HepG2 (cell line): ENCODE measurements around the gene RBM23. TPM values are rescaled to one million over a fixed set of nuclear protein-coding genes. Genes with fewer than 3 reads are reported as not detected.
"Not testable (repeated sequence)": the region's sequence is repeated elsewhere in the genome, so short reads cannot be mapped to it uniquely, and the experiment has no call there.

Experiments
- DPF2 ChIP-seq: sonication (generic); formaldehyde crosslinking; IDR thresholded peaks from 2 replicates; pipeline ENCODE4 v1.4.0; 2020; ENCODE audit warnings: mild to moderate bottlenecking, low read depth, missing genetic modification reagents, borderline replicate concordance
- FOXA1 ChIP-seq, 2 experiments: fragments of 450-650 bp in 1 of 2; sonication (generic) in 1 of 2; formaldehyde crosslinking in 1 of 2; IDR thresholded peaks; 2 replicates each; pipeline versions ENCODE4 v1.4.0 to v1.6.1; 2016 to 2020; ENCODE audit warnings: missing genetic modification reagents in 1 of 2
- FOXA3 ChIP-seq: IDR thresholded peaks from 2 replicates; pipeline ENCODE4 v1.6.1; 2016; ENCODE audit warnings: missing genetic modification reagents, missing compliant biosample characterization
- HDAC1 ChIP-seq: sonication (generic); formaldehyde crosslinking; IDR thresholded peaks from 2 replicates; pipeline ENCODE4 v1.5.1; 2020; ENCODE audit warnings: mild to moderate bottlenecking, missing genetic modification reagents
- HOXA5 ChIP-seq: sonication (generic); formaldehyde crosslinking; IDR thresholded peaks from 2 replicates; pipeline ENCODE4 v1.4.0; 2020; ENCODE audit warnings: missing genetic modification reagents
- KLF12 ChIP-seq: sonication (generic); formaldehyde crosslinking; IDR thresholded peaks from 2 replicates; pipeline ENCODE4 v1.4.0; 2020; ENCODE audit warnings: missing genetic modification reagents, borderline replicate concordance
- NFIC ChIP-seq: IDR thresholded peaks from 2 replicates; pipeline ENCODE4 v1.6.1; 2012; ENCODE audit warnings: mild to moderate bottlenecking, low read length, inconsistent platforms
- NR2F1 ChIP-seq, 2 experiments: fragments of 450-650 bp in 1 of 2; formaldehyde crosslinking in 1 of 2; IDR thresholded peaks; 2 replicates each; pipeline versions ENCODE4 v1.5.0 to v1.6.1; 2016 to 2020; ENCODE audit warnings: mild to moderate bottlenecking in 1 of 2, missing compliant biosample characterization in 1 of 2, missing genetic modification reagents in 1 of 2, moderate library complexity in 1 of 2
- PHF21A ChIP-seq: sonication (generic); formaldehyde crosslinking; IDR thresholded peaks from 2 replicates; pipeline ENCODE4 v1.5.0; 2020; ENCODE audit warnings: mild to moderate bottlenecking, missing genetic modification reagents
- PITX1 ChIP-seq: sonication (generic); formaldehyde crosslinking; IDR thresholded peaks from 2 replicates; pipeline ENCODE4 v1.5.1; 2020; ENCODE audit warnings: mild to moderate bottlenecking, missing genetic modification reagents
- SALL1 ChIP-seq: sonication (generic); formaldehyde crosslinking; IDR thresholded peaks from 2 replicates; pipeline ENCODE4 v1.8.0; 2022; ENCODE audit warnings: mild to moderate bottlenecking, missing genetic modification reagents
- SKI ChIP-seq: fragments of 450-650 bp; IDR thresholded peaks from one replicate; pipeline ENCODE4 v1.6.1; 2018; ENCODE audit warnings: mild to moderate bottlenecking; ENCODE audit not compliant: partially characterized antibody
- SSRP1 ChIP-seq: IDR thresholded peaks from 2 replicates; pipeline ENCODE4 v1.6.1; 2016; ENCODE audit warnings: control low read depth
- TAF1 ChIP-seq: sonication (generic); formaldehyde crosslinking; IDR thresholded peaks from 2 replicates; pipeline ENCODE4 v1.4.0; 2020; ENCODE audit warnings: missing genetic modification reagents
- TBL1XR1 ChIP-seq: fragments of 150-350 bp; IDR thresholded peaks from 2 replicates; pipeline ENCODE4 v1.6.1; 2014; ENCODE audit warnings: borderline replicate concordance, low read length; ENCODE audit not compliant: partially characterized antibody
- ZKSCAN8 ChIP-seq: IDR thresholded peaks from 2 replicates; pipeline ENCODE4 v1.6.1; 2016; ENCODE audit warnings: borderline replicate concordance, missing genetic modification reagents, missing compliant biosample characterization
- ZNF20 ChIP-seq: sonication (generic); formaldehyde crosslinking; IDR thresholded peaks from 2 replicates; pipeline ENCODE4 v1.4.0; 2020; ENCODE audit warnings: mild to moderate bottlenecking, moderate library complexity, missing genetic modification reagents
- ZNF335 ChIP-seq: sonication (generic); formaldehyde crosslinking; IDR thresholded peaks from 2 replicates; pipeline ENCODE4 v1.4.0; 2020; ENCODE audit warnings: missing genetic modification reagents
- ZNF547 ChIP-seq: sonication (generic); formaldehyde crosslinking; IDR thresholded peaks from 2 replicates; pipeline ENCODE4 v1.5.1; 2020; ENCODE audit warnings: mild to moderate bottlenecking, missing genetic modification reagents
- ZNF572 ChIP-seq: sonication (generic); formaldehyde crosslinking; IDR thresholded peaks from 2 replicates; pipeline ENCODE4 v1.5.1; 2020; ENCODE audit warnings: mild to moderate bottlenecking, missing genetic modification reagents
- ZNF816 ChIP-seq: sonication (generic); formaldehyde crosslinking; IDR thresholded peaks from 2 replicates; pipeline ENCODE4 v1.8.0; 2022; ENCODE audit warnings: missing genetic modification reagents, mild to moderate bottlenecking, borderline replicate concordance
- ZNF839 ChIP-seq: sonication (generic); formaldehyde crosslinking; IDR thresholded peaks from 2 replicates; pipeline ENCODE4 v1.4.0; 2020; ENCODE audit warnings: missing genetic modification reagents, mild to moderate bottlenecking, borderline replicate concordance
- polyA plus RNA-seq, 8 experiments: library from polyadenylated mRNA; depleted of rRNA in 3 of 8; stranded (reverse) in 7 of 8; unstranded in 1 of 8; fragments of >200 nt; fragmentation: Illumina TruSeq in 4 of 8; extraction: Trizol in 4 of 8; gene quantifications; 2 replicates each; pipeline versions ENCODE4 v1.2.1 to v1.2.3, GENCODE V29; 2011 to 2016; ENCODE audit warnings: low read depth in 4 of 8, missing spikeins in 1 of 8, mixed read lengths in 1 of 8; ENCODE audit not compliant: insufficient read depth in 1 of 8
- total RNA-seq, 5 experiments: library from RNA; depleted of rRNA; stranded (reverse); fragments of >200 nt; fragmentation: Illumina TruSeq; extraction: Trizol; gene quantifications; 2 replicates each; pipeline ENCODE4 v1.2.3, GENCODE V29; 2016; ENCODE audit warnings: low read depth in 1 of 5
- TF ChIP-seq, protein P1 (sequence below): sonication (generic); formaldehyde crosslinking; IDR thresholded peaks from 2 replicates; pipeline ENCODE4 v1.8.0; 2022; ENCODE audit warnings: missing genetic modification reagents, mild to moderate bottlenecking, borderline replicate concordance

The RBM23 gene
- total and polyA plus RNA-seq, 2 of the 13 experiments (the other 11 are each of a cell fraction or from before 2014, with no cell fraction given), result 1.5 to 2.1 TPM

DNA sequence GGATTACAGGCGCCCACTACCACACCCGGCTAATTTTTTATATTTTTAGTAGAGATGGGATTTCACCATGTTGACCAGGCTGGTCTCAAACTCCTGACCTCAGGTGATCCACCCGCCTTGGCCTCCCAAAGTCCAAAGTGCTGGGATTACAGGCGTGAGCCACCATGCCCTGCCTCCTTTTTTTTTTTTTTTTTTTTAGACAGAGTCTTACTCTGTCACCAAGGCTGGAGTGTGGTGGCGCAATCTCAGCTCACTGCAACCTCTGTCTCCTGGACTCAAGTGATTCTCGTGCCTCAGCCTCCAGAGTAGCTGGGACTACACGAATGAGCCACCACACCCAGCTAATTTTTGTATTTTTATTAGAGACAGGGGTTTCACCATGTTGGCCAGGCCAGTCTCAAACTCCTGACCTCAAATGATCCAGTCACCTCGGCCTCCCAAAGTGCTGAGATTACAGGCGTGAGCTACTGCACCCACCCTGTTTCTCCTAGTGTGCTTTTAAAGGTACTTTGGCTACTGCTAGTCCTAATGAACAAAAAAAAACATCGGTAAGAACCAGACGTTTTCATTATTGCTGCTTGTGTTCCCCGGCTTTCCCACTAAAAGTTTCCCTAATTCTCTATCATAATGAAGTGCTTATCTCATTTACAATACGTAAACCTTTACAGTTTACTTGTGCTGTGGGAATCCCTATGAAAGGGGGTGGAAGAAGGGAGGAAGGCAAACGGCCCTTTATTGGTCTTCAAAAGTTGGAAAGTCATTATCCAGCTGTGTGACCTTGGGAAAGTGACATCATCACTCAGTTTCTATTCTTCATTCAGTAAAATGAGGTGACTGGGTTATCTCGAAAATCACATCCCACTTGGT lies 47.2 kb upstream of the RBM23 start (continued):
- peak; percentile 78 for TF ChIP-seq SKI
- peak; percentile 29; the same call in 1 of the 2 replicates for TF ChIP-seq ZKSCAN8 (CRISPR knock-in tag)
- TF ChIP-seq NR2F1 (CRISPR knock-in tag; IDR thresholded peaks at IDR 0.05), result peak; percentile 51 to 67; a peak in 3 of 4 replicates
- TF ChIP-seq ZNF547 (CRISPR knock-in tag), result 0 out of 2 replicates have a peak, but pooled peaks have one; percentile 33
- peak; percentile 86 for TF ChIP-seq HDAC1 (CRISPR knock-in tag)
- TF ChIP-seq FOXA1 (IDR thresholded peaks at IDR 0.05), result not testable (repeated sequence)
- TF ChIP-seq FOXA1 (CRISPR knock-in tag; IDR thresholded peaks at IDR 0.05), result peak; percentile 46
- TF ChIP-seq PITX1 (CRISPR knock-in tag), result peak; percentile 98
- TF ChIP-seq HOXA5, result peak; percentile 70
- TF ChIP-seq SSRP1 (CRISPR knock-in tag), result 0 out of 2 replicates have a peak, but pooled peaks have one; percentile 79
- TF ChIP-seq TBL1XR1, result peak; percentile 57
- peak; percentile 33; the same call in 1 of the 2 replicates for TF ChIP-seq ZNF572 (CRISPR knock-in tag)
- TF ChIP-seq TAF1 (CRISPR knock-in tag), result peak; percentile 10; the same call in 1 of the 2 replicates
- TF ChIP-seq KLF12 (CRISPR knock-in tag), result 0 out of 2 replicates have a peak, but pooled peaks have one; percentile 52
- peak; percentile 84 for TF ChIP-seq SALL1 (CRISPR knock-in tag)
- TF ChIP-seq, protein P1, sequence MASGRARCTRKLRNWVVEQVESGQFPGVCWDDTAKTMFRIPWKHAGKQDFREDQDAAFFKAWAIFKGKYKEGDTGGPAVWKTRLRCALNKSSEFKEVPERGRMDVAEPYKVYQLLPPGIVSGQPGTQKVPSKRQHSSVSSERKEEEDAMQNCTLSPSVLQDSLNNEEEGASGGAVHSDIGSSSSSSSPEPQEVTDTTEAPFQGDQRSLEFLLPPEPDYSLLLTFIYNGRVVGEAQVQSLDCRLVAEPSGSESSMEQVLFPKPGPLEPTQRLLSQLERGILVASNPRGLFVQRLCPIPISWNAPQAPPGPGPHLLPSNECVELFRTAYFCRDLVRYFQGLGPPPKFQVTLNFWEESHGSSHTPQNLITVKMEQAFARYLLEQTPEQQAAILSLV, result 0 out of 2 replicates have a peak, but pooled peaks have one; percentile 23
- TF ChIP-seq DPF2 (CRISPR knock-in tag), result peak; percentile 36
- TF ChIP-seq ZNF20 (CRISPR knock-in tag), result peak; percentile 68; the same call in 1 of the 2 replicates
- TF ChIP-seq ZNF816 (CRISPR knock-in tag), result 0 out of 2 replicates have a peak, but pooled peaks have one; percentile 71
- TF ChIP-seq FOXA3, result peak; percentile 56
- 0 out of 2 replicates have a peak, but pooled peaks have one; percentile 39 for TF ChIP-seq ZNF839
- peak; percentile 92 for TF ChIP-seq PHF21A (CRISPR knock-in tag)
- TF ChIP-seq NFIC, result peak; percentile 16; the same call in 1 of the 2 replicates
- TF ChIP-seq ZNF335 (CRISPR knock-in tag), result peak; percentile 55; the same call in 1 of the 2 replicates
